Bronchial epithelial cell (primary cell): ENCODE measurements around the gene SERTAD3. TPM values are rescaled to one million over a fixed set of nuclear protein-coding genes. Genes with fewer than 3 reads are reported as not detected.
"Not testable (repeated sequence)": the region's sequence is repeated elsewhere in the genome, so short reads cannot be mapped to it uniquely, and the experiment has no call there.

ENCODE experiments used
- DNase-seq: peaks from one replicate; pipeline ENCODE4 v3.0.0-alpha.2; 2010; ENCODE audit warnings: low read depth
- FAIRE-seq: peaks from 2 replicates; lab custom pipeline; 2011; peaks lifted over from hg19 to GRCh38; lab: Jason Lieb, UNC
- H3K27me3 ChIP-seq: 2 replicates; pipeline ENCODE4 v1.5.1; 2011; ENCODE audit warnings: low read length; ENCODE audit not compliant: control insufficient read depth, insufficient read depth
- H3K36me3 ChIP-seq: 2 replicates; pipeline ENCODE4 v1.5.1; 2011; ENCODE audit warnings: low read length; ENCODE audit not compliant: control insufficient read depth, insufficient read depth
- H3K4me3 ChIP-seq: 2 replicates; pipeline ENCODE4 v1.5.1; 2011; ENCODE audit warnings: mild to moderate bottlenecking, low read depth, low read length, control low read depth
- total RNA-seq: library from RNA; depleted of rRNA; stranded (reverse); fragments of >200 nt; gene quantifications from 2 replicates; pipeline ENCODE4 v1.2.1, GENCODE V29; 2014
- TF ChIP-seq, protein P1 (sequence below): IDR thresholded peaks from 2 replicates; pipeline ENCODE4 v1.5.1; 2011; ENCODE audit warnings: mild to moderate bottlenecking, moderate library complexity, low read length, control low read depth, inconsistent platforms; ENCODE audit not compliant: insufficient read depth, severe bottlenecking

The SERTAD3 gene
- total RNA-seq, 1 donor from 2014 or later, result 23.2 TPM

DNA sequence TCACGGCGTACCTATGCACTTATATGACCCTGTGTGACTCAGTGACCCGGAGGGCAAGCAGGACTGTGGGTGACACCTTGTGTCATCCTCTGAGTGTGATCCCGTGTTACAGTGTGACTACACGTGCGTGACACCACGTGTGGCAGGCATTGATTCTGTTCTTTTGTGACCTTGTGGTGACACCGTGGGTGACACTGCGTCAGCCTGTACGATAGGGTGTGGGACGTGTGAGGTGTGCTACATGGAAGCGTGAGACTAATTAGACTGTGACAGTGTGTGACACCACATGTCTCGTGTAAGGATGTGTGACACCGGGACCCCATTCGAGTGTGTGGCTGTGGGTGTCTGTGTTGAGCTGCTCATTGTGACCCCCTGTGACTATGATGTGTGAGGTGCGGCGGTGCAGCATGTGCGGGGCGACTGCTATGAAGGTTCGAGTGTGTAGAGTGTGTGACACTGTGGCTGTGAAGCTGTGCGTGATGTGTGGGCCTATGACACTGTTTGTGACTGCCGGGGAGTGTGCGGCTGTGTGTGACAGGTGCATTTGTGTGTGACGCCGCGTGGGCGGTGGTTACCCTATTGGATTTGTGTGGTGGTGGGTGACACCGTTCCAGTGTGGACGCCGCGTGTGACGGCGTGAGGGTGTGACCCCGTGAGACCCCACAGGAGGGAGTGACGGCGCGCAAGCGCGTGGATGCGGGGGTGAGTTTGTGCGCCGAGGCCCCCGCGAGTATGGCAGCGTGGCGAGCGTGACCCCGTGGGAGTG, 22.3 kb upstream of the SERTAD3 start:
- H3K36me3 ChIP-seq, result peaks cover 4% of the 10 kb centered on the region
- H3K4me3 ChIP-seq, result peak overlapping the region; percentile 37
- FAIRE-seq (peak; percentile 13), DNase-seq (no peak)
- TF ChIP-seq, protein P1, sequence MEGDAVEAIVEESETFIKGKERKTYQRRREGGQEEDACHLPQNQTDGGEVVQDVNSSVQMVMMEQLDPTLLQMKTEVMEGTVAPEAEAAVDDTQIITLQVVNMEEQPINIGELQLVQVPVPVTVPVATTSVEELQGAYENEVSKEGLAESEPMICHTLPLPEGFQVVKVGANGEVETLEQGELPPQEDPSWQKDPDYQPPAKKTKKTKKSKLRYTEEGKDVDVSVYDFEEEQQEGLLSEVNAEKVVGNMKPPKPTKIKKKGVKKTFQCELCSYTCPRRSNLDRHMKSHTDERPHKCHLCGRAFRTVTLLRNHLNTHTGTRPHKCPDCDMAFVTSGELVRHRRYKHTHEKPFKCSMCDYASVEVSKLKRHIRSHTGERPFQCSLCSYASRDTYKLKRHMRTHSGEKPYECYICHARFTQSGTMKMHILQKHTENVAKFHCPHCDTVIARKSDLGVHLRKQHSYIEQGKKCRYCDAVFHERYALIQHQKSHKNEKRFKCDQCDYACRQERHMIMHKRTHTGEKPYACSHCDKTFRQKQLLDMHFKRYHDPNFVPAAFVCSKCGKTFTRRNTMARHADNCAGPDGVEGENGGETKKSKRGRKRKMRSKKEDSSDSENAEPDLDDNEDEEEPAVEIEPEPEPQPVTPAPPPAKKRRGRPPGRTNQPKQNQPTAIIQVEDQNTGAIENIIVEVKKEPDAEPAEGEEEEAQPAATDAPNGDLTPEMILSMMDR, result no peak
- peaks cover 2% of the 10 kb centered on the region for H3K27me3 ChIP-seq

DNA sequence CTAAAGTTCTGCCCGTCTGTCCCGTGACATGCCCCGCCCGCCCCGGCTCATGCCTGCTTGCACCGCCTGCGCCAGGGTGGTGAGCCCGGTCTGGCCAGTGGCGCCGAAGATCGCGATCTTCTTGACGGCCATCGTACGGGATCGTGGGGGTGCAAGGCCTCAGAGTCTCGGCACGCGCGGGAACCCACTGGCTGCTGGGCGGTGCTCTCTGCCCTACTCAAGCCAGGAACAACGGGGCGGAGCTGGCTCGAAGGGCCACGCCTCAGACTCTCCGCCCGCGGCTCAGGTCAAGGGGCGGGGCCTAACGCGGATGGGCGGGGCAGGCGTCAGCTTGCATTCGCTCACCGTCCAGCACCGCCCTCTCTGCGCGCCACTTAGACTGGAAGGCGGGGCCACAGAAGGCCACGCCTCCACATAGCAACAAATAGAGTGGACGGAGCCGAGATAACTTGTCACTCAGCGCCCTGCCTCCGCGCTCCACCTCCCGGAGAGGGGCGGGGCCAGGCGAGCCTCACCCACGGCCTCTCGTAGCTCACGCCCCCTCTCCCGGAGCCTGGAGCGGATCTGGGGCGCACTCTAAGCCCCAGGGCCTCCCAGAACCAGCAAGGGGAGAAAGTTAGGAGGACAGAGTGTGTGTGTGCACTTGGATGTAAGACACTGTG, 21.6 kb upstream of the SERTAD3 start, which contains the start of gene BLVRB:
TSS of gene BLVRB (minus strand) at position 189 of the 662 bp plus-strand sequence. CDS start at position 132, 57 bp downstream.
- Histone ChIP-seq H3K27me3 (peaks cover 2% of the 10 kb centered on the region), H3K4me3 (peak within 1 kb of the TSS; percentile 81), H3K36me3 (peaks cover 4% of the 10 kb centered on the region)
- DNase-seq, result peak; percentile 97
- TF ChIP-seq, protein P1, result no peak
- FAIRE-seq, result no peak

DNA sequence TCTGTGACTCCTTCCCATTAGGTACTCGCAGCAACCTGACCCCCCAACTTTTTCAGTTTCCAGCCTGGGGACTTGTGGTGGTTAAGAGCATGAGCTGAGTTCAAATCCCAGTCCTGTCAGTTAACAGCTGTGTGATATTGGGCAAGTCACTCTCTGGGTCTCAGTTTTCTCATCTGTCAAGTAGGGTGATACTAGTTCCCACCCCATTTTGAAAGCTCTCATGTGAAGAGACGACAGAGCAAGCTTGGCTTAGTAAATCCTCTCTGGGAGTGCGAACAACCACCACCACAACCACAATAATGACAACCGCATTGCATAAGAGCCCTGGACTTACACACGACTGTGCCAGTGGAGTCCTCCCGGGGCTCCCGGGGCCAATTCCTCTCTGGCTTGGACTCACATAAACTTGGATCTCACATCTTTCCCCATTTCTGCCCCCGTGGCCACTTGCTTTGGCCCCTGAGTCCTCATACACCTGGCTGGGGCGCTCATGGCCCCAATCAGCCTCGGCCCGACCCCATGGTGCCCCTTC, 21.0 kb upstream of the SERTAD3 start:
- TF ChIP-seq, protein P1, result no peak
- Histone ChIP-seq H3K27me3 (peaks cover 2% of the 10 kb centered on the region), H3K36me3 (peaks cover 4% of the 10 kb centered on the region), H3K4me3 (peak overlapping the region; percentile 81)
- peak; percentile 58 for DNase-seq
- FAIRE-seq, result no peak

DNA sequence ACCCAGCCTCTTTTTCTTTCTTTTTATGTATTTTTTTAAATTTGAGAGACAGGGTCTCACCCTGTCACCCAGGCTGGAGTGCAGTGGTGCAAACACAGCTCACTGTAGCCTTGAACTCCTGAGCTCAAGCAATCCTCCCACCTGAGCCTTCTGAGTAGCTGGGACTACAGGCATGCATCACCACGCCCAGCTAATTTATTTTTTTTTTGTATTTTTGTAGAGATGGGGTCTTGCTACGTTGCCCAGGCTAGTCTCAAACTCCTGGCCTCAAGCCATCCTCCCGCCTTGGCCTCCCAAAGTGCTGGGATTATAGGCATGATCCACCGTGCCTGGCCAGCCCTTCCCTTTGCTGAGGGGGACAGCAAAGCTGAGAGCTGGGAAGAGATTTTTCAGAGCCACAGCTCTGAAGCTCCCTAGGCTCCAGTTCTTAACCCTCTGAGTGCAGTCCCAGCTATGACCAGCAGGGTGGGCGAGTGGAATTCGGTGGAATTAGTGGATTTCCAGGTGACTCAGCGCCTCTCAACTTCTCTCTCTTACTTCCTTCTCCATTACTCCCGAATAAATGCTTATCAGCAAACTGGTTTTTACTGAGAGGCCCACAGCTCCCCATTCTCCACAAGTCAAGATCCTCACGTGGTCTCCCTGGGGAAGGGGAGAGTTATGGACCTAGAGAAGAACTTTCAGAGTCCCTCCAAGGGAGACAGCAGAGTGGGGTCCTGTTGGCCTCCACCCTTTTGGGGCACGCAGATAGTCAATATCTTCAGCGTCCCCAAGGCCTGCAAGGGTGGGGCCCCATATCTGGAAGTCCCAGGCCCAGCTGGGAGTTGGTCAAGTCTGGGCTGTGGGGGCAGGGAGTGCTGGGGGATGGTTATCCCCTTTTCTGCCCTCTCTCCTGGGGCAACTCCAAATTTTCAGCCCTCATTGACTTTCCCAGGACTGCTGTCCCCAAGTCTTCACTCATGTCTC, 20.2 kb upstream of the SERTAD3 start:
- FAIRE-seq (no peak), DNase-seq (peak; percentile 89)
- Histone ChIP-seq H3K36me3 (peaks cover 6% of the 10 kb centered on the region), H3K4me3 (peak overlapping the region; percentile 81), H3K27me3 (peaks cover 2% of the 10 kb centered on the region)
- TF ChIP-seq, protein P1, result peak; percentile 84

DNA sequence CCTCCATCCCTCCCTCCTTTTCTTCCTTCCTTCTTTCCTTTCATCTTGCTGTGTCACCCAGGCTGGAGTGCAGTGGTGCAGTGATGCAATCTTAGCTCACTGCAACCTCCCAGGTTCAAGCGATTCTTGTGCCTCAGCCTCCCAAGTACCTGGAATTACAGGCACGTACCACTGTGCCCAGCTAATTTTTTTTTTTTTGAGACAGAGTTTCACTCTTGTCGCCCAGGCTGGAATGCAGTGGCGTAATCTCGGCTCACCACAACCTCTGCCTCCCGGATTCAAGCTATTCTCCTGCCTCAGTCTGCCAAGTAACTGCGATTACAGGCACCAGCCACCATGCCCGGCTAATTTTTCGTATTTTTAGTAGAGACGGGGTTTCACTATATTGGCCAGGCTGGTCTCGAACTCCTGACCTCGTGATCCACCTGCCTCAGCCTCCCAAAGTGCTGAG, 19.5 kb upstream of the SERTAD3 start:
- DNase-seq, result peak; percentile 74
- FAIRE-seq, H3K27me3 ChIP-seq, H3K36me3 ChIP-seq: not testable (repeated sequence)
- H3K4me3 ChIP-seq, result peak overlapping the region; percentile 81
